Left lung (tissue), 10 donors: Measurements from ENCODE around the gene CD2AP. TPM values are rescaled to one million over a fixed set of nuclear protein-coding genes. Genes with fewer than 3 reads are reported as not detected.

Experiments used
- ATAC-seq: fragments of 200-7000 bp; cut with Tn5 transposase; one replicate; pipeline ENCODE4 v1.9.1; 2020; ENCODE audit warnings: moderate library complexity
- DNase-seq, 4 donors: peaks; one replicate each; pipeline ENCODE4 v3.0.0-alpha.2; 2013 to 2020
- H3K27ac ChIP-seq, 2 donors: fragments of 200-600 bp; sonication (generic) in 1 of 2; one replicate each; pipeline versions ENCODE4 v1.5.0 to v1.8.0; 2020 to 2021
- H3K27me3 ChIP-seq, 2 donors: fragments of 200-600 bp; sonication (generic) in 1 of 2; one replicate each; pipeline versions ENCODE4 v1.5.0 to v1.8.0; 2020 to 2021
- H3K36me3 ChIP-seq, 2 donors: fragments of 200-600 bp; sonication (generic) in 1 of 2; one replicate each; pipeline versions ENCODE4 v1.5.0 to v1.8.0; 2020 to 2021
- H3K4me1 ChIP-seq, 2 donors: fragments of 200-600 bp; one replicate each; pipeline ENCODE4 v1.8.0; 2021
- H3K4me3 ChIP-seq, 2 donors: fragments of 200-600 bp; sonication (generic) in 1 of 2; one replicate each; pipeline versions ENCODE4 v1.5.0 to v1.8.0; 2020 to 2021; ENCODE audit warnings: mild to moderate bottlenecking in 1 of 2
- H3K9me3 ChIP-seq, 2 donors: fragments of 200-600 bp; sonication (generic) in 1 of 2; one replicate each; pipeline versions ENCODE4 v1.5.0 to v1.8.0; 2020 to 2021
- intact Hi-C, 2 donors: fragments of 100-400 bp; cut with DNase I; formaldehyde crosslinking; loops; one replicate each; pipeline versions ENCODE4 v1.11.2 to v1.14.2; 2022
- polyA plus RNA-seq, 6 donors: library from polyadenylated mRNA; unstranded; fragments of 120-200 nt; gene quantifications; one replicate each; pipeline ENCODE4 v1.2.1, GENCODE V29; 2013; ENCODE audit not compliant: insufficient read length in 6 of 6
- total RNA-seq, 2 donors: library from RNA; stranded (reverse); fragmentation: NEBNext Ultra II Directional; extraction: Animal tissue kit (Norgen Biotek cat#: 25700); gene quantifications; one replicate each; pipeline ENCODE4 v1.2.1, GENCODE V29; 2021
- TF ChIP-seq, protein P1 (sequence below), 2 donors: fragments of 200-600 bp; sonication (generic) in 1 of 2; IDR thresholded peaks; one replicate each; pipeline versions ENCODE4 v1.5.0 to v1.8.0; 2021; ENCODE audit warnings: antibody characterized with exemption in 2 of 2
- donor health status: DM: no; HTN: yes; CAD: no.
- donor health status: DM: no; HTN: no; CAD: no.

Gene CD2AP
- total and polyA plus RNA-seq, 8 donors: 36.6 to 46.0 (median 42.5) TPM

DNA sequence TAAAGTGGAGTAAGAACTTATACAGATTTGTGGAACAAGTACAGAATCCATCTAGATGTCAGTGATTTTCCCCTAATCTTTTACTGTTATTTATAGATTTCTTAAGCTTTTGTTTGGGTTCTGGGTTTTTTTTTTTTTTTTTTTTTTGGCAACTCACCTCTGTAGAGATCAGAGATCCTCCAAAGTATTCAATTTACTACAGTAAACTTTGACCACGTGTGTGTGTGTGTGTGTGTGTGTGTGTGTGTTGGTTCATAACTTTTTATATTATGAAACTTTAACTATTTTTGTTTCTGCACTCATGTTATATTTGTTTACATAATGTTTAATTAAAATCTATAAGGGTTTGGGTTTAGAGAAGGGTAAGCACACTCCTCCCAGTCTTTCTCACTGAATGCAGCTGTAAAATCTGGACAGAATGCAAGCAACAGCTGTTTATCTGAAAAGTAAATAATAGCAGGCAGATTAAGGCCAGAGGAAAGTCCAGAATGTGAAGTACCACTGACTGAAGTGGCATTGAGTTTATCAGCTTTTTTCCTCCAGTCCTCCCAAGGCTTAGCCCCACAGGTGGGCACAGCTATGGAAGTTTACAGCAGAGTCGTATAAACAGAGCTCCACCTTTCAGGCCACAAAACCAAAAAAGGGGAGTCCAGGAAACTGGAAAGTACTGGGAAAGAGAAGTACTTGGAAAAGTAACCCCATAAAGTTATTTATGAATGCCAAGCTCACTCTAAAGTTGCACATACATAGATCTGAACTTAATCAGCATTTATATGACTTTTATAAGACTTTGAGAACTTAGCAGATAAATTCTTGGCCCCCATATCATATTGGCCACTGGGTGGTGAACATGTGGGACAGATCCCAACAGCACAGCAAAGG, 43.0 kb upstream of the CD2AP start:
- no peaks in the 10 kb centered on the region for H3K4me1 ChIP-seq
- DNase-seq (peak in 2 of 4 donors; percentile 59 to 75), ATAC-seq (peak; percentile 55)
- no peaks in the 10 kb centered on the region for H3K36me3 ChIP-seq
- intact Hi-C loops: no loop called here
- TF ChIP-seq, protein P1, sequence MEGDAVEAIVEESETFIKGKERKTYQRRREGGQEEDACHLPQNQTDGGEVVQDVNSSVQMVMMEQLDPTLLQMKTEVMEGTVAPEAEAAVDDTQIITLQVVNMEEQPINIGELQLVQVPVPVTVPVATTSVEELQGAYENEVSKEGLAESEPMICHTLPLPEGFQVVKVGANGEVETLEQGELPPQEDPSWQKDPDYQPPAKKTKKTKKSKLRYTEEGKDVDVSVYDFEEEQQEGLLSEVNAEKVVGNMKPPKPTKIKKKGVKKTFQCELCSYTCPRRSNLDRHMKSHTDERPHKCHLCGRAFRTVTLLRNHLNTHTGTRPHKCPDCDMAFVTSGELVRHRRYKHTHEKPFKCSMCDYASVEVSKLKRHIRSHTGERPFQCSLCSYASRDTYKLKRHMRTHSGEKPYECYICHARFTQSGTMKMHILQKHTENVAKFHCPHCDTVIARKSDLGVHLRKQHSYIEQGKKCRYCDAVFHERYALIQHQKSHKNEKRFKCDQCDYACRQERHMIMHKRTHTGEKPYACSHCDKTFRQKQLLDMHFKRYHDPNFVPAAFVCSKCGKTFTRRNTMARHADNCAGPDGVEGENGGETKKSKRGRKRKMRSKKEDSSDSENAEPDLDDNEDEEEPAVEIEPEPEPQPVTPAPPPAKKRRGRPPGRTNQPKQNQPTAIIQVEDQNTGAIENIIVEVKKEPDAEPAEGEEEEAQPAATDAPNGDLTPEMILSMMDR (IDR thresholded peaks at IDR 0.05): no peak
- peaks cover 0 to 12% of the 10 kb centered on the region in 2 donors for H3K9me3 ChIP-seq
- H3K27ac ChIP-seq: no peak overlapping the region
- H3K4me3 ChIP-seq: no peak overlapping the region
- no peaks in the 10 kb centered on the region for H3K27me3 ChIP-seq

DNA sequence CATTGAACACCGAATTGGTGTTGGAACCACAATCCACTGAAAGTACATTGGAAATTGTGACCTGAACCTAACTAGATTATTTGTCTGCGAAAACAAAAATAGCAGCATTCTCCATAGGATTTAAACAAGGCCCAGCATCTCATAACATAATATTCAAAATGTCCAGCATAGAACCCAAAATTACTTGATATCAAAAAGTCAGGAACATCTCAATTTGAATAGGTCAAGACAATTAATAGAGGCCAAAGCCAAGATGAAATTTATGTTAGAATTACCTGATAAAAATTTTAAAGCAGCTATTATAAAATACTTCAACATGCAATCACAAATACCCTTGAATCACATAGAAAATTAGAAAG, 42.4 kb upstream of the CD2AP start:
- DNase-seq (no peak), ATAC-seq (no peak)
- no peaks in the 10 kb centered on the region for H3K36me3 ChIP-seq
- TF ChIP-seq, protein P1 (IDR thresholded peaks at IDR 0.05): no peak
- intact Hi-C loops: no loop called here
- H3K27me3 ChIP-seq: no peaks in the 10 kb centered on the region
- H3K27ac ChIP-seq: no peak overlapping the region
- no peaks in the 10 kb centered on the region for H3K4me1 ChIP-seq
- H3K4me3 ChIP-seq: no peak overlapping the region
- peaks cover 0 to 6% of the 10 kb centered on the region in 2 donors for H3K9me3 ChIP-seq

DNA sequence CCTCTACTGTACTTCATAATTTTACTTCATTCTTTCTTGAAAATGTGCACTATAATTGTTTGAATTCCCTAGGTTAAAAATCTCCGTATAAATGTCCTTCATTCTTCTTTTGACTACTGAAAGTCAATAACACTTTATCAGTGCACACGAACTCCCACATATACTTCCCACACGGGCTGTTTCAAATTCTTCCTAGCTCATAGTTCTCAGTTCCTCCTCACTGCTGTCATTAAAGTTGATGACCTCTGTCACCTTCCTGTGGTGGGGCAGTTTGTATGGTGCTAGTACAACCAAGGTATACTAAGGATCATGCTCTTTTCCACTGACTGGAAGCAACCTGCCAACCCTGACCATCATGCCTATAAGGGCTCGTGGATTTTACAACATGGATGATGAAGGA, 40.0 kb upstream of the CD2AP start:
- no peak for ATAC-seq

DNA sequence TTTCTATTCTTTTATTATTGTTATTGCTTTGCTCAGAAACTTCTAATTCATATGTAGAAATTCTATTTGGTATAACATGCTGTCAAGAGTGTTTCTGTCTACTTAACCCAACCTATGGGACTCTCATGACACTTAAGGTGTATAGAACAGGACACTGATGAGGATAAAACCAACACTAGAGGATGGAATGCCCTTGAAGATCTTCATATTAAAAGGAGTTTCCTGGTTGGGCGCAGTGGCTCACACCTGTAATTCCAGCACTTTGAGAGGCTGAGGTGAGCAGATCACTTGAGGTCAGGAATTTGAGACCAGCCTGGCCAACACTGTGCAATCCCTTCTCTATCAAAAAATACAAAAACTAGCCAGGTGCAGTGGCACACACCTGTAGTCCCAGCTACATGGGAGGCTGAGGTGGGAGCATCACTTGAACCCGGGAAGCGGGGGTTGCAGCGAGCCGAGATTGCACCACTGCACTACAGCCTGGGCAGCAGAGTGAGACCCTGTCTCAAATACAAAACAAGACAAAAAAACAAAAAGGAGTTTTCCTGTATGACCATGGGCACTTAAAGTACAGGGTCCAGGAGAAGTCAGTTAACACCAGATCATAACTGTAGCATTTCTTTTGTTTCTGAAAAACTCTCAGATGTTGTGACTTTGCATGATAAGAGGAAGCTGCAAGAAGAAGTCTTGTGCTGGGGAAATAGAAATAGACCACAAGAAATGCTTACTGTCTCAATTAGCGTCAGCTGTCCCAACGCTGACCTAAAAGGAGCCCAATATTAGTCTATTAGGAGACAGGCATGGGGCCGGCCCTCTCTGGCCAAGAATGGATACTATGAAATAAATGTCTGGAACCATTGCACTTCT, 38.9 kb upstream of the CD2AP start:
- Histone ChIP-seq H3K4me3 (no peak overlapping the region), H3K27ac (no peak overlapping the region), H3K9me3 (no peaks in the 10 kb centered on the region), H3K36me3 (no peaks in the 10 kb centered on the region), H3K4me1 (peaks cover 0 to 7% of the 10 kb centered on the region in 2 donors), H3K27me3 (no peaks in the 10 kb centered on the region)
- peak; percentile 62 for ATAC-seq
- peak in 1 of 4 donors; percentile 56 for DNase-seq
- intact Hi-C loops: no loop called here
- TF ChIP-seq, protein P1 (IDR thresholded peaks at IDR 0.05): no peak

More for the DNA sequence above, 40.0 kb upstream of the CD2AP start:
- DNase-seq: no peak
- TF ChIP-seq, protein P1 (IDR thresholded peaks at IDR 0.05): no peak
- Histone ChIP-seq H3K9me3 (no peaks in the 10 kb centered on the region), H3K27me3 (no peaks in the 10 kb centered on the region), H3K4me1 (peaks cover 0 to 7% of the 10 kb centered on the region in 2 donors), H3K27ac (no peak overlapping the region), H3K36me3 (no peaks in the 10 kb centered on the region), H3K4me3 (no peak overlapping the region)
- intact Hi-C loops: no loop called here

DNA sequence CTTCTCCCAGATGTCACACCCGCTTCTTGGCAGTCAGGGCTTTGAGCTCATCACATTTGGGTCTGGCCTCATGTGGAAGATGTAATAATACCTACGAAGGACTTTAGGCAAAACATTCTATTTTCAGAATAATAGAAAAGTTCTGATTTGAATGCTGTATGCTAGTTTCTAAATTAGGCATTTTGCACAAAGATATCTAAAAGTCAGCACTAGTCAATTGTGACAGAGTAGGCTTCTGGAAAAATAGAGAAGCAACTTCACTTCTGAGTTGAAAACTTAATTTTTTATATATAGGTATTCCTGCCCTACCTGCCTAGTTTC, 38.3 kb upstream of the CD2AP start:
- intact Hi-C loops: no loop called here
- ATAC-seq (no peak), DNase-seq (no peak)
- H3K27me3 ChIP-seq: no peaks in the 10 kb centered on the region
- peaks cover 0 to 7% of the 10 kb centered on the region in 2 donors for H3K4me1 ChIP-seq
- H3K4me3 ChIP-seq: no peak overlapping the region
- H3K9me3 ChIP-seq: no peaks in the 10 kb centered on the region
- TF ChIP-seq, protein P1 (IDR thresholded peaks at IDR 0.05): no peak
- no peak overlapping the region for H3K27ac ChIP-seq
- H3K36me3 ChIP-seq: no peaks in the 10 kb centered on the region
